Activated CD4-positive, CD25-positive, alpha-beta regulatory T cell treated with anti-CD3 and anti-CD28 coated beads, Interleukin-2, amount 50 U/mL, for 16 hours (primary cell): ENCODE results near the gene SI.
"Not testable (repeated sequence)": the region's sequence is repeated elsewhere in the genome, so short reads cannot be mapped to it uniquely, and the experiment has no call there.

Experiments
- DNase-seq: peaks from one replicate; pipeline ENCODE4 v3.0.0-alpha.2; 2020; ENCODE audit warnings: low read depth, low spot score

The SI gene

DNA sequence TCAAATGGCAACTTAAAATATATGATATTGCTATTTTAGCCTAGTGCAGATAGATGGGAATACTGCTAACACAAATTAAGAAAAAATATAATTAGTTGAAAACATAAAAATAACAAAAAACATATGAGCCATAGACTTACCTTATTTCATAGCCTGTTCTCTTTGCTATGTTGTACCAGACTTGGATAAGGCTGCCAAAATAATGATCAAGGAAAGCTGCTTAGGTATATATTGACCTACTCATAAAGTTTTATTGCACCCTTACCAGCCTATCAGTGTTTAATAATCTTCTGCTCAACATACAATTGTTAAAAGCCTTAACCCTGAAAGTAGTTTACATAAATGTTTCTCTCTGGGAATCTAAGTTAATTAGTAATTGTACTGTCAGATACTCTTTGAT is at the start of gene SI:
Gene SI (minus strand): TSS at position 204 of the 400 bp plus-strand sequence. CDS start 2,484 bp downstream, outside the sequence.
- DNase-seq: no peak

GRCh38 chr3:165125836-165126235 is 47.5 kb upstream of the SI start:
- no peak for DNase-seq

- DNase-seq: no peak
These were observed 33.1 kb upstream of the SI start for GRCh38 chr3:165111401-165111800.

- DNase-seq: no peak
These were observed 25.3 kb upstream of the SI start for GRCh38 chr3:165103616-165104015.

- DNase-seq: no peak
These were observed 4.4 kb upstream of the SI start for GRCh38 chr3:165082650-165083049.

GRCh38 chr3:165081183-165081582 is 2.9 kb upstream of the SI start:
- no peak for DNase-seq

GRCh38 chr3:165075695-165076094 is 2.6 kb downstream of the SI start:
- DNase-seq: no peak

DNA sequence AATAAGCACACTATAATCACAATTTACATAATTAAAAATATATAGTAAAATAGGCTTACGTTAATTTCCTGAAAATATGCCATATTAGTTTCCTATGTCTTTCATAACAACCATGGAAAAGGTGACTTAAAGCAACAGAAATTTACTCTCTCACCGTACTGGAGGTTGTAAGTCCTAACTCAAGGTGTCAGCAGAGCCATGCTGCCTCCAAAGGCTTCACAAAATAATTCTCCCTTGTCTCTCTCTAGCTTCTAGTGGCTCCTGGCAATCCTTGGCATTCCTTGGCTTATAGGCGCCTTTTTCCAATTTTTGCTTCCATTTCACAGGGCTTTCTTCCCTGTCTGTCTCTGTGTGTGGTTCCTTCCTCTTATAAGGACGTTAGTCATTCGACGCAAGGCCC is 7.6 kb downstream of the SI start:
- DNase-seq: no peak

GRCh38 chr3:165056510-165056909 is 21.8 kb downstream of the SI start:
- no peak for DNase-seq

GRCh38 chr3:165040186-165040585 is 38.1 kb downstream of the SI start:
- DNase-seq: no peak

DNA sequence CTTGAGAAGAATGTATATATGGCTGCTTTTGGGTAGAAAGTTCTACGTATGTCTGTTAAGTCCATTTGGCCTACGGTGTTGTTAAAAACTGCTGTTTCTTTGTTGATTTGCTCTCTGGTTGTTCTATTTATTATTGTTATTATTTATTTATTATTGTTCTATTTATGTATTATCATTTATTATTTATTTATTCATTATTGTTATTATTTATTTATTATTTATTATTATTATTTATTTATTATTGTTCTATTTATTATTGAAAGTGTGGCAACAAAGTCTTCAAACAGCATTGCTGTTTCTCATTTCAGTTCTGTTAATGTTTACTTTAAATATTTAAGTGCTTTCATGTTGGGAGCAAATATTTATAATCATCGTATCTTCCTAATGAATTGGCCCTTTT is 66.7 kb downstream of the SI start:
- no peak for DNase-seq

DNA sequence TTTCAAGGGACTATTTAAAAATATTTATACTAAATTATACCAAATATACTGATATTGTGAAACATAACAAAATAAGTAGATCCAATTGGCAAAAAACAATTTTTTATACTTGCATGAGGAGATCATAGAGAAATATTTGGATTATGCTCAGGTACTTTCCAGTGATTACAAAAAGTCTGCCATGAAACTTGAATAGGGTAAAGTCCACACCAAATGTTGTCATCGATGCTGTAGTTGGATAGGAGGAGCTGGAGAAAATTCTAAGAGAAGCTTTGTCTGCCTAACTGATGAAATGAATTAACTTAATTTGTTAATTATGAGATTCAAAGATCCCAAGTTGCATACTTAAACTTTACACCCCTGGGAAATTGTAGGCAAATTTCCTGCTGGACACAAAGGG is 93.3 kb downstream of the SI start:
- DNase-seq: no peak

GRCh38 chr3:164962610-164963009 is 115.7 kb downstream of the SI start:
- no peak for DNase-seq

DNA sequence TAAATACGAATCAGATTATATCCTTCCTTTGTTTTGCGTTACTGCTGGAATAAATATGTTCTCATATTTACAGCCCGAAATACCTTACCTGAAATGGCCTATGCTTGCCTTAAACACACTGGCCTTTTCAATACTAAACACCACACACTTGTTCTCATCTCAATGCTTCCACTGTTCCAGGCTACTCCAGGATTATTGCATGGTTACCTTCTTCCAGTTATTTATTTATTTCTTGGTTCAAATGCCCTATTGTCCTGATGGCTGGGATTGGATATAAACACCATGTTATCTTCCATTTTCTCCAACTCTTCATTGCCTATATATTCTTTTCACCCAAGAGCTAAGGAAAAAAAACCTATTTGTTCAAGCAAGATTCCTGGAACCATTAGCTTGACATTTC is 125.3 kb downstream of the SI start:
- DNase-seq: no peak

GRCh38 chr3:164951403-164951802 is 126.9 kb downstream of the SI start:
- DNase-seq: not testable (repeated sequence)

DNA sequence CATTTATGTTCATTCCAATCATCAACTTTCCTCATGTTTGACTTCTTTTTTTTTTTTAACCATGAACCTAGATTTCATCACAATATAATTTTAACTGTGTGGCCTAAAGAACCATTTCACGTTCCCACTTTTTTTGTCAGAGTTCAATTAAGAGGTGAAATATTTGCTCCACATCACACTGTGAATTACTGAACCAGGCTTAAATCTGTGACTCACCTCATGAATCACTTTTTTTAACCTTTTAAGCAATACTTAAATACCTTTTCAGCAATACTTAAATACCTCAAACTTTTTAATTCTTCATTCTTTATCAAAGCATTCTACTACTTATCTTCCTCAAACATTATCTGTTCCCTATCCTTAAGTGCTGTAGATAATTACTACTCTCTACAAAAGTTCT is 137.6 kb downstream of the SI start:
- no peak for DNase-seq

DNA sequence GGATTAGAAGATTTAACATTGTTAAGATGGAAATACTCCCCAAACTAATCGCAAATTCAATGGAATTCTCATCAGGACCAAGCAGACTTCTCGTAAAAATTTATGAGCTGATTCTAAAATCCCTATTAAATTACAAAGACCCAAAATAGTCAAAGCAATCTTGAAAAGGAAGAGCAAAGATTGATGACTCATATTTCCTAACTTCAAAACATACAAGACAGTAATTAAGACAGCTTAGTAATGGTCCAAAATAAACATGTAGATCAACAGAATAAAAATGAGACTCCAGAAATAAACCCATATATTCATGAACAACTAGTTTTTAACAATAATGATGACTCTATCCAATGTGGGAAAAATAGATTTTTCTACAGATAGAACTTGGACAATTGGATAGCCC is 148.7 kb downstream of the SI start:
- DNase-seq: no peak
